Endothelial cell of umbilical vein (primary cell): ENCODE data around the gene LIME1. TPM values are rescaled to one million over a fixed set of nuclear protein-coding genes. Genes with fewer than 3 reads are reported as not detected.

Experiments used
- BruUV-seq: library from RNA; stranded (reverse); fragments of 400-500 nt; replicated peaks from 2 replicates; lab custom pipeline; 2021; lab: Mats Ljungman, UMichigan
- CTCF ChIA-PET: fragments of 300-600, 350-600 bp; sonication (Branson Sonifier 250); formaldehyde crosslinking; loops from one replicate; lab custom pipeline; 2021; ENCODE audit warnings: antibody characterized with exemption, inconsistent platforms; lab: Charles Lee
- POLR2A ChIA-PET: fragments of 300-600, 350-600 bp; sonication (Branson Sonifier 250); formaldehyde crosslinking; loops from one replicate; lab custom pipeline; 2021; ENCODE audit warnings: antibody characterized with exemption, inconsistent platforms; lab: Charles Lee
- DNase-seq: peaks from one replicate; pipeline ENCODE4 v3.0.0-alpha.2; 2011; ENCODE audit warnings: low read depth, low spot score
- FAIRE-seq: peaks from 2 replicates; lab custom pipeline; 2011; peaks lifted over from hg19 to GRCh38; lab: Jason Lieb, UNC
- H2AFZ ChIP-seq: 2 replicates; pipeline ENCODE4 v1.6.0; 2012; ENCODE audit warnings: low read depth, low read length, control low read depth, inconsistent platforms
- H3K27ac ChIP-seq: 2 replicates; pipeline ENCODE4 v1.5.1; 2011; ENCODE audit warnings: low read depth, mild to moderate bottlenecking, control low read depth, low read length, moderate library complexity; ENCODE audit not compliant: insufficient read depth
- H3K27me3 ChIP-seq, 2 experiments: 2 replicates each; pipeline versions ENCODE4 v1.6.0 to v1.6.1; 2011; ENCODE audit warnings: low read length in 2 of 2, mixed read lengths in 1 of 2; ENCODE audit not compliant: control insufficient read depth in 2 of 2, insufficient read depth in 2 of 2
- H3K36me3 ChIP-seq, 2 experiments: 2 replicates in 1 of 2; 3 replicates in 1 of 2; pipeline ENCODE4 v1.5.1; 2011; ENCODE audit warnings: low read length in 2 of 2, mild to moderate bottlenecking in 1 of 2, moderate library complexity in 1 of 2; ENCODE audit not compliant: control insufficient read depth in 2 of 2, insufficient read depth in 2 of 2; ENCODE audit errors: extremely low read depth in 1 of 2
- H3K4me1 ChIP-seq: 3 replicates; pipeline ENCODE4 v1.5.1; 2011; ENCODE audit warnings: mild to moderate bottlenecking, low read length; ENCODE audit not compliant: control insufficient read depth, insufficient read depth; ENCODE audit errors: extremely low read depth
- H3K4me2 ChIP-seq: 2 replicates; pipeline ENCODE4 v1.6.1; 2011; ENCODE audit warnings: low read length, control low read depth, mixed read lengths; ENCODE audit not compliant: insufficient read depth
- H3K4me3 ChIP-seq, 3 experiments: fragments of 200-600 bp in 1 of 3; sonication (generic), shearing (Covaris generic) in 1 of 3; replicated peaks in 1 of 3; 2 replicates each; pipeline ENCODE4 v1.5.1; 2011 to 2016; ENCODE audit warnings: control low read depth in 3 of 3, low read length in 3 of 3, mild to moderate bottlenecking in 2 of 3, inconsistent platforms in 1 of 3, low read depth in 1 of 3, moderate library complexity in 1 of 3; ENCODE audit not compliant: insufficient read depth in 1 of 3
- H3K79me2 ChIP-seq: 2 replicates; pipeline ENCODE4 v1.6.0; 2012; ENCODE audit warnings: low read length, inconsistent platforms; ENCODE audit not compliant: control insufficient read depth, insufficient read depth
- H3K9ac ChIP-seq: replicated peaks from 2 replicates; pipeline ENCODE3; 2011; ENCODE audit warnings: low read length, control low read depth; ENCODE audit not compliant: insufficient read depth; ENCODE audit errors: extremely low read depth
- H3K9me1 ChIP-seq: replicated peaks from 3 replicates; pipeline ENCODE4 v1.6.0; 2011; ENCODE audit warnings: mild to moderate bottlenecking, low read length; ENCODE audit not compliant: control insufficient read depth, insufficient read depth; ENCODE audit errors: extremely low read depth
- H3K9me3 ChIP-seq: replicated peaks from 2 replicates; pipeline ENCODE4 v1.5.1; 2012; ENCODE audit warnings: low read length, inconsistent platforms; ENCODE audit not compliant: control insufficient read depth, insufficient read depth
- H4K20me1 ChIP-seq: replicated peaks from 2 replicates; pipeline ENCODE3; 2011; ENCODE audit warnings: mild to moderate bottlenecking, low read length; ENCODE audit not compliant: control insufficient read depth, insufficient read depth; ENCODE audit errors: extremely low read depth
- EZH2 ChIP-seq: IDR thresholded peaks from 2 replicates; pipeline ENCODE4 v1.6.1; 2012; ENCODE audit warnings: borderline replicate concordance, low read depth, mild to moderate bottlenecking, moderate library complexity, low read length, inconsistent platforms; ENCODE audit not compliant: severe bottlenecking
- FOS ChIP-seq: IDR thresholded peaks from 2 replicates; pipeline ENCODE4 v1.6.1; 2011; ENCODE audit warnings: mild to moderate bottlenecking, low read length, moderate library complexity, borderline replicate concordance; ENCODE audit not compliant: insufficient read depth
- GATA2 ChIP-seq: IDR thresholded peaks from 2 replicates; pipeline ENCODE4 v1.7.0; 2011; ENCODE audit warnings: low read depth, mild to moderate bottlenecking, moderate library complexity, mixed read lengths, low read length; ENCODE audit not compliant: insufficient read length, insufficient read depth
- JUN ChIP-seq: IDR thresholded peaks from 2 replicates; pipeline ENCODE4 v1.6.1; 2011; ENCODE audit warnings: borderline replicate concordance, low read depth; ENCODE audit not compliant: insufficient read length, insufficient read depth
- MYC ChIP-seq: IDR thresholded peaks from one replicate; pipeline ENCODE4 v1.6.1; 2011; ENCODE audit warnings: mild to moderate bottlenecking, low read depth, low read length
- POLR2A ChIP-seq: IDR thresholded peaks from 2 replicates; pipeline ENCODE4 v1.6.1; 2012; ENCODE audit warnings: low read depth, mild to moderate bottlenecking, control low read depth, low read length
- POLR2AphosphoS5 ChIP-seq: IDR thresholded peaks from 2 replicates; pipeline ENCODE4 v1.6.1; 2012; ENCODE audit warnings: low read depth, mild to moderate bottlenecking, control low read depth, low read length, moderate library complexity; ENCODE audit not compliant: insufficient read depth
- dilution Hi-C: fragments of 300-500 bp; cut with MboI; formaldehyde crosslinking; loops from one replicate; pipeline ENCODE4 v1.15.0; 2019; ENCODE audit warnings: low sequenced_read_pairs; ENCODE audit not compliant: extremely low pct_ligation_motif_present
- intact Hi-C: fragments of 100-400 bp; cut with micrococcal nuclease; formaldehyde crosslinking; loops from one replicate; pipeline ENCODE4 v1.10.0; 2022
- polyA plus RNA-seq, 4 experiments: library from polyadenylated mRNA; depleted of rRNA in 3 of 4; stranded (reverse) in 3 of 4; unstranded in 1 of 4; fragments of >200 nt; gene quantifications; 2 replicates each; pipeline versions ENCODE4 v1.2.1 to v1.2.3, GENCODE V29; 2011 to 2012; ENCODE audit warnings: missing spikeins in 1 of 4
- total RNA-seq: library from RNA; stranded (reverse); gene quantifications from 2 replicates; pipeline ENCODE4 v1.2.3, GENCODE V29; 2021
- TF ChIP-seq, protein P1 (sequence below), 2 donors: IDR thresholded peaks; 1 replicate in 1 of 2; 2 replicates in 1 of 2; pipeline ENCODE4 v1.5.1; 2011; ENCODE audit warnings: low read length in 2 of 2, mild to moderate bottlenecking in 2 of 2, moderate library complexity in 2 of 2, control low read depth in 1 of 2, inconsistent platforms in 1 of 2, low read depth in 1 of 2; ENCODE audit not compliant: insufficient read depth in 1 of 2; ENCODE audit errors: extremely low read depth in 1 of 2
- TF ChIP-seq, protein P2 (sequence below): IDR thresholded peaks from 2 replicates; pipeline ENCODE4 v1.6.1; 2011; ENCODE audit not compliant: insufficient read depth, insufficient read length

LIME1 gene
- total and polyA plus RNA-seq, 2 donors (not counting 3 experiments of a cell fraction or from before 2014, with no cell fraction given) = 10.7 to 12.2 TPM

DNA sequence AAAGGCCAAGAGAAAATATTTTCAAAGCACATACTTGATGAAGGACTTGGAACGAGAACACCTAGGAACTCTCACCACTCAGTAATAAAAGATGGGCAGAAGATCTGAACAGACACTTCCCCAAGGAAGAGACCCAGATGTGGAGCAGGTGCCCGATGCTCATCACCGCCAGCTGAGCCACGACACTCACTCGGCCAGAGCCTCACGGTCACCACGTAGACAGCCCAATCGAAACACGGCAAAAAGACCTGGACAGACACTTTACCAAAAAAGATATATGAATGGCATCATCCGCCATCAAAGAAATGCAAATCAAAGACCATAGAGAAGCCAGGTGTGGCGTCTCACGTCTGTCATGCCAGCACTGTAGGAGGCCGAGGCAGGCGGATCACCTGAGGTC is 44.7 kb downstream of the LIME1 start:
- POLR2A ChIA-PET = no interaction called here

More for the DNA sequence above, 44.7 kb downstream of the LIME1 start:
- H3K9ac ChIP-seq = no peak overlapping the region
- H3K9me3 ChIP-seq = no peaks in the 10 kb centered on the region
- H3K36me3 ChIP-seq = no peaks in the 10 kb centered on the region
- CTCF ChIA-PET = no interaction called here
- no peak overlapping the region for H3K4me3 ChIP-seq
- no peaks in the 10 kb centered on the region for H4K20me1 ChIP-seq
- no peaks in the 10 kb centered on the region for H3K27me3 ChIP-seq
- H3K4me2 ChIP-seq = no peak overlapping the region
- intact Hi-C loops (no loop called here), dilution Hi-C loops (no loop called here)
- no peaks in the 10 kb centered on the region for H3K9me1 ChIP-seq
- H3K4me1 ChIP-seq = no peaks in the 10 kb centered on the region
- DNase-seq = no peak
- TF ChIP-seq, protein P1, sequence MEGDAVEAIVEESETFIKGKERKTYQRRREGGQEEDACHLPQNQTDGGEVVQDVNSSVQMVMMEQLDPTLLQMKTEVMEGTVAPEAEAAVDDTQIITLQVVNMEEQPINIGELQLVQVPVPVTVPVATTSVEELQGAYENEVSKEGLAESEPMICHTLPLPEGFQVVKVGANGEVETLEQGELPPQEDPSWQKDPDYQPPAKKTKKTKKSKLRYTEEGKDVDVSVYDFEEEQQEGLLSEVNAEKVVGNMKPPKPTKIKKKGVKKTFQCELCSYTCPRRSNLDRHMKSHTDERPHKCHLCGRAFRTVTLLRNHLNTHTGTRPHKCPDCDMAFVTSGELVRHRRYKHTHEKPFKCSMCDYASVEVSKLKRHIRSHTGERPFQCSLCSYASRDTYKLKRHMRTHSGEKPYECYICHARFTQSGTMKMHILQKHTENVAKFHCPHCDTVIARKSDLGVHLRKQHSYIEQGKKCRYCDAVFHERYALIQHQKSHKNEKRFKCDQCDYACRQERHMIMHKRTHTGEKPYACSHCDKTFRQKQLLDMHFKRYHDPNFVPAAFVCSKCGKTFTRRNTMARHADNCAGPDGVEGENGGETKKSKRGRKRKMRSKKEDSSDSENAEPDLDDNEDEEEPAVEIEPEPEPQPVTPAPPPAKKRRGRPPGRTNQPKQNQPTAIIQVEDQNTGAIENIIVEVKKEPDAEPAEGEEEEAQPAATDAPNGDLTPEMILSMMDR (IDR thresholded peaks at IDR 0.05; ENCODE audit: extremely low read depth in 1 of 2, insufficient read depth in 1 of 2, low read depth in 1 of 2, low read length in 2 of 2) = no peak
- TF ChIP-seq POLR2AphosphoS5 = no peak
- no peak for TF ChIP-seq POLR2A
- TF ChIP-seq, protein P2, sequence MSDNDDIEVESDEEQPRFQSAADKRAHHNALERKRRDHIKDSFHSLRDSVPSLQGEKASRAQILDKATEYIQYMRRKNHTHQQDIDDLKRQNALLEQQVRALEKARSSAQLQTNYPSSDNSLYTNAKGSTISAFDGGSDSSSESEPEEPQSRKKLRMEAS = no peak
- no peak for TF ChIP-seq GATA2
- no peak for TF ChIP-seq FOS
- no peak for TF ChIP-seq MYC
- TF ChIP-seq JUN = no peak
- no peak for TF ChIP-seq EZH2
- no TSS peak for BruUV-seq
- H3K79me2 ChIP-seq = no peaks in the 10 kb centered on the region
- H2AFZ ChIP-seq = no peak overlapping the region
- H3K27ac ChIP-seq = no peak overlapping the region
- FAIRE-seq = no peak
